HepG2 (cell line): Measurements from ENCODE around the gene ANGPTL5. TPM values are rescaled to one million over a fixed set of nuclear protein-coding genes. Genes with fewer than 3 reads are reported as not detected.

ENCODE experiments used
- AKAP8 ChIP-seq: sonication (generic); formaldehyde crosslinking; IDR thresholded peaks from 2 replicates; pipeline ENCODE4 v1.5.1; 2020; ENCODE audit warnings: mild to moderate bottlenecking, missing genetic modification reagents
- CBX5 ChIP-seq: sonication (generic); formaldehyde crosslinking; IDR thresholded peaks from 2 replicates; pipeline ENCODE4 v1.4.0; 2020; ENCODE audit warnings: missing genetic modification reagents, borderline replicate concordance
- DNMT1 ChIP-seq: sonication (generic); formaldehyde crosslinking; IDR thresholded peaks from 2 replicates; pipeline ENCODE4 v1.5.1; 2020; ENCODE audit warnings: mild to moderate bottlenecking, missing genetic modification reagents
- GATAD2A ChIP-seq: IDR thresholded peaks from 2 replicates; pipeline ENCODE4 v1.6.1; 2016
- GFI1 ChIP-seq: sonication (generic); formaldehyde crosslinking; IDR thresholded peaks from 2 replicates; pipeline ENCODE4 v1.5.0; 2020; ENCODE audit warnings: missing genetic modification reagents, mild to moderate bottlenecking, borderline replicate concordance
- HDAC1 ChIP-seq: sonication (generic); formaldehyde crosslinking; IDR thresholded peaks from 2 replicates; pipeline ENCODE4 v1.5.1; 2020; ENCODE audit warnings: mild to moderate bottlenecking, missing genetic modification reagents
- HNRNPH1 ChIP-seq: fragments of 200-400 bp; formaldehyde crosslinking; optimal IDR thresholded peaks from 2 replicates; pipeline ENCODE3; 2017; ENCODE audit warnings: mild to moderate bottlenecking, low read depth, low read length
- KDM5B ChIP-seq: sonication (generic); formaldehyde crosslinking; IDR thresholded peaks from 2 replicates; pipeline ENCODE4 v1.4.0; 2020; ENCODE audit warnings: missing genetic modification reagents, mild to moderate bottlenecking, borderline replicate concordance
- MTA3 ChIP-seq: sonication (generic); formaldehyde crosslinking; IDR thresholded peaks from 2 replicates; pipeline ENCODE4 v1.4.0; 2020; ENCODE audit warnings: missing genetic modification reagents
- SMAD9 ChIP-seq: sonication (generic); formaldehyde crosslinking; IDR thresholded peaks from 2 replicates; pipeline ENCODE4 v1.5.1; 2020; ENCODE audit warnings: mild to moderate bottlenecking, missing genetic modification reagents
- SNRNP70 ChIP-seq: fragments of 200-400 bp; formaldehyde crosslinking; IDR thresholded peaks from 2 replicates; pipeline ENCODE4 v1.6.1; 2017; ENCODE audit warnings: mild to moderate bottlenecking, low read depth, low read length, moderate library complexity
- SOX13 ChIP-seq, 3 experiments: fragments of 450-650 bp in 1 of 3; sonication (generic) in 1 of 3; formaldehyde crosslinking in 1 of 3; IDR thresholded peaks in 2 of 3; conservative IDR thresholded peaks in 1 of 3; 2 replicates each; pipeline versions ENCODE4 v1.5.0 to v1.6.1; 2016 to 2020; ENCODE audit warnings: antibody characterized with exemption in 1 of 3, mild to moderate bottlenecking in 1 of 3, missing compliant biosample characterization in 1 of 3, missing genetic modification reagents in 1 of 3, moderate library complexity in 1 of 3
- SP5 ChIP-seq: IDR thresholded peaks from 2 replicates; pipeline ENCODE4 v1.6.1; 2016; ENCODE audit warnings: low read depth, borderline replicate concordance
- ZSCAN22 ChIP-seq: sonication (generic); formaldehyde crosslinking; IDR thresholded peaks from 2 replicates; pipeline ENCODE4 v1.4.0; 2020; ENCODE audit warnings: mild to moderate bottlenecking, missing genetic modification reagents
- polyA plus RNA-seq, 8 experiments: library from polyadenylated mRNA; depleted of rRNA in 3 of 8; stranded (reverse) in 7 of 8; unstranded in 1 of 8; fragments of >200 nt; fragmentation: Illumina TruSeq in 4 of 8; extraction: Trizol in 4 of 8; gene quantifications; 2 replicates each; pipeline versions ENCODE4 v1.2.1 to v1.2.3, GENCODE V29; 2011 to 2016; ENCODE audit warnings: low read depth in 4 of 8, missing spikeins in 1 of 8, mixed read lengths in 1 of 8; ENCODE audit not compliant: insufficient read depth in 1 of 8
- total RNA-seq, 5 experiments: library from RNA; depleted of rRNA; stranded (reverse); fragments of >200 nt; fragmentation: Illumina TruSeq; extraction: Trizol; gene quantifications; 2 replicates each; pipeline ENCODE4 v1.2.3, GENCODE V29; 2016; ENCODE audit warnings: low read depth in 1 of 5
- TF ChIP-seq, protein P1 (sequence below): sonication (generic); formaldehyde crosslinking; IDR thresholded peaks from 2 replicates; pipeline ENCODE4 v1.4.0; 2020; ENCODE audit warnings: mild to moderate bottlenecking, missing genetic modification reagents, borderline replicate concordance
- TF ChIP-seq, protein P2 (sequence below): sonication (generic); formaldehyde crosslinking; IDR thresholded peaks from 2 replicates; pipeline ENCODE4 v1.5.1; 2020; ENCODE audit warnings: mild to moderate bottlenecking, missing genetic modification reagents, borderline replicate concordance
- TF ChIP-seq, protein P3 (sequence below): sonication (generic); formaldehyde crosslinking; conservative IDR thresholded peaks from 2 replicates; pipeline ENCODE4 v1.8.0; 2022; ENCODE audit warnings: missing genetic modification reagents
- TF ChIP-seq, protein P4 (sequence below): IDR thresholded peaks from 2 replicates; pipeline ENCODE4 v1.6.1; 2016; ENCODE audit warnings: missing biosample characterization, missing genetic modification reagents, low read depth

Gene ANGPTL5
- total and polyA plus RNA-seq, 2 of the 13 experiments (the other 11 are each of a cell fraction or from before 2014, with no cell fraction given): not detected

DNA sequence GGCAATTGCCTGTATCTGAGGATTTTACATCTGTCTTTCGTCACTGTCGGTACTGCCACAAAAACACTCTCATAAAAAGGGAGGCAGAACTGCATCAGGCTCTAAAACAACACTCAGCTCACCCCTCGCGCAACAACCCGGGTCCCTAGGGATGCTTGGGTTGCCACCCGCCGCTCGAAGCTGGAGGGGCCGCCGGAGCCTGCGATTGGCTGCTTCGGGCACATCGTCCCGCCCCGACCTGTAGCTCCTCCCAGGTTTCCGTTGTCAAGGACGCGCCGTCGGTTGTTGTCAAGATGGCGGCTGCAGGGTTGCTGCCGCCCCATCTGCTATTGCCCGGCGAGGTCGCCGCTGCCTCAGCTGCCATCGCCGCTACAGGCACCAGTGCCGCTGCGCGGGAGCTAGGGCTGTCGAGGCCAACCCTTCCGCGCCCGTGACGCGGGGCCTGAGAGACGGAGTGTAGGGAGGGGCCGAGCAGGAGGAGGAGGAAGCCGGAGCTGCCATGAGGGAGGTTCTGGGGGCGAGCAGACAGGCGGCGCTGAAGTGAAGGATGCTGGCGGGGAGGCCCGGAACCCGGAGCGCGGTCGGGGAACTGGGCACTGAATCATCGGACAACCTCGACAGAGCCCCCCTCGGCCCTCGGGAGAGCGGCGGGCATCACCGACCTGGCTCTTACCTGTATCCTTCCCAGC lies 1.4 kb downstream of the ANGPTL5 start, which contains the start of gene CEP126 (continued):
- TF ChIP-seq, protein P1, sequence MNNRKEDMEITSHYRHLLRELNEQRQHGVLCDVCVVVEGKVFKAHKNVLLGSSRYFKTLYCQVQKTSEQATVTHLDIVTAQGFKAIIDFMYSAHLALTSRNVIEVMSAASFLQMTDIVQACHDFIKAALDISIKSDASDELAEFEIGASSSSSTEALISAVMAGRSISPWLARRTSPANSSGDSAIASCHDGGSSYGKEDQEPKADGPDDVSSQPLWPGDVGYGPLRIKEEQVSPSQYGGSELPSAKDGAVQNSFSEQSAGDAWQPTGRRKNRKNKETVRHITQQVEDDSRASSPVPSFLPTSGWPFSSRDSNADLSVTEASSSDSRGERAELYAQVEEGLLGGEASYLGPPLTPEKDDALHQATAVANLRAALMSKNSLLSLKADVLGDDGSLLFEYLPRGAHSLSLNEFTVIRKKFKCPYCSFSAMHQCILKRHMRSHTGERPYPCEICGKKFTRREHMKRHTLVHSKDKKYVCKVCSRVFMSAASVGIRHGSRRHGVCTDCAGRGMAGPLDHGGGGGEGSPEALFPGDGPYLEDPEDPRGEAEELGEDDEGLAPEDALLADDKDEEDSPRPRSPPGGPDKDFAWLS (CRISPR knock-in tag): no peak
- TF ChIP-seq, protein P2, sequence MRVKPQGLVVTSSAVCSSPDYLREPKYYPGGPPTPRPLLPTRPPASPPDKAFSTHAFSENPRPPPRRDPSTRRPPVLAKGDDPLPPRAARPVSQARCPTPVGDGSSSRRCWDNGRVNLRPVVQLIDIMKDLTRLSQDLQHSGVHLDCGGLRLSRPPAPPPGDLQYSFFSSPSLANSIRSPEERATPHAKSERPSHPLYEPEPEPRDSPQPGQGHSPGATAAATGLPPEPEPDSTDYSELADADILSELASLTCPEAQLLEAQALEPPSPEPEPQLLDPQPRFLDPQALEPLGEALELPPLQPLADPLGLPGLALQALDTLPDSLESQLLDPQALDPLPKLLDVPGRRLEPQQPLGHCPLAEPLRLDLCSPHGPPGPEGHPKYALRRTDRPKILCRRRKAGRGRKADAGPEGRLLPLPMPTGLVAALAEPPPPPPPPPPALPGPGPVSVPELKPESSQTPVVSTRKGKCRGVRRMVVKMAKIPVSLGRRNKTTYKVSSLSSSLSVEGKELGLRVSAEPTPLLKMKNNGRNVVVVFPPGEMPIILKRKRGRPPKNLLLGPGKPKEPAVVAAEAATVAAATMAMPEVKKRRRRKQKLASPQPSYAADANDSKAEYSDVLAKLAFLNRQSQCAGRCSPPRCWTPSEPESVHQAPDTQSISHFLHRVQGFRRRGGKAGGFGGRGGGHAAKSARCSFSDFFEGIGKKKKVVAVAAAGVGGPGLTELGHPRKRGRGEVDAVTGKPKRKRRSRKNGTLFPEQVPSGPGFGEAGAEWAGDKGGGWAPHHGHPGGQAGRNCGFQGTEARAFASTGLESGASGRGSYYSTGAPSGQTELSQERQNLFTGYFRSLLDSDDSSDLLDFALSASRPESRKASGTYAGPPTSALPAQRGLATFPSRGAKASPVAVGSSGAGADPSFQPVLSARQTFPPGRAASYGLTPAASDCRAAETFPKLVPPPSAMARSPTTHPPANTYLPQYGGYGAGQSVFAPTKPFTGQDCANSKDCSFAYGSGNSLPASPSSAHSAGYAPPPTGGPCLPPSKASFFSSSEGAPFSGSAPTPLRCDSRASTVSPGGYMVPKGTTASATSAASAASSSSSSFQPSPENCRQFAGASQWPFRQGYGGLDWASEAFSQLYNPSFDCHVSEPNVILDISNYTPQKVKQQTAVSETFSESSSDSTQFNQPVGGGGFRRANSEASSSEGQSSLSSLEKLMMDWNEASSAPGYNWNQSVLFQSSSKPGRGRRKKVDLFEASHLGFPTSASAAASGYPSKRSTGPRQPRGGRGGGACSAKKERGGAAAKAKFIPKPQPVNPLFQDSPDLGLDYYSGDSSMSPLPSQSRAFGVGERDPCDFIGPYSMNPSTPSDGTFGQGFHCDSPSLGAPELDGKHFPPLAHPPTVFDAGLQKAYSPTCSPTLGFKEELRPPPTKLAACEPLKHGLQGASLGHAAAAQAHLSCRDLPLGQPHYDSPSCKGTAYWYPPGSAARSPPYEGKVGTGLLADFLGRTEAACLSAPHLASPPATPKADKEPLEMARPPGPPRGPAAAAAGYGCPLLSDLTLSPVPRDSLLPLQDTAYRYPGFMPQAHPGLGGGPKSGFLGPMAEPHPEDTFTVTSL: no peak
- TF ChIP-seq, protein P3, sequence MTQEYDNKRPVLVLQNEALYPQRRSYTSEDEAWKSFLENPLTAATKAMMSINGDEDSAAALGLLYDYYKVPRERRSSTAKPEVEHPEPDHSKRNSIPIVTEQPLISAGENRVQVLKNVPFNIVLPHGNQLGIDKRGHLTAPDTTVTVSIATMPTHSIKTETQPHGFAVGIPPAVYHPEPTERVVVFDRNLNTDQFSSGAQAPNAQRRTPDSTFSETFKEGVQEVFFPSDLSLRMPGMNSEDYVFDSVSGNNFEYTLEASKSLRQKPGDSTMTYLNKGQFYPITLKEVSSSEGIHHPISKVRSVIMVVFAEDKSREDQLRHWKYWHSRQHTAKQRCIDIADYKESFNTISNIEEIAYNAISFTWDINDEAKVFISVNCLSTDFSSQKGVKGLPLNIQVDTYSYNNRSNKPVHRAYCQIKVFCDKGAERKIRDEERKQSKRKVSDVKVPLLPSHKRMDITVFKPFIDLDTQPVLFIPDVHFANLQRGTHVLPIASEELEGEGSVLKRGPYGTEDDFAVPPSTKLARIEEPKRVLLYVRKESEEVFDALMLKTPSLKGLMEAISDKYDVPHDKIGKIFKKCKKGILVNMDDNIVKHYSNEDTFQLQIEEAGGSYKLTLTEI (CRISPR knock-in tag): no peak
- TF ChIP-seq SMAD9 (CRISPR knock-in tag) (peak; percentile 86; the same call in 1 of the 2 replicates), DNMT1 (CRISPR knock-in tag) (0 out of 2 replicates have a peak, but pooled peaks have one; percentile 47), ZSCAN22 (CRISPR knock-in tag) (no peak), GATAD2A (CRISPR knock-in tag) (peak; percentile 73), GFI1 (CRISPR knock-in tag) (peak; percentile 76), MTA3 (CRISPR knock-in tag) (no peak), HNRNPH1 (no peak), CBX5 (CRISPR knock-in tag) (peak; percentile 45; the same call in 1 of the 2 replicates), SP5 (0 out of 2 replicates have a peak, but pooled peaks have one; percentile 17), SOX13 (IDR thresholded peaks at IDR 0.05) (no peak), SOX13 (CRISPR knock-in tag; conservative IDR thresholded peaks at IDR 0.05 in 1 of 2, IDR thresholded peaks at IDR 0.05 in 1 of 2) (peak in 1 of 2 experiments; percentile 44; a peak in 1 of 4 replicates), AKAP8 (CRISPR knock-in tag) (peak; percentile 55; the same call in 1 of the 2 replicates), HDAC1 (CRISPR knock-in tag) (peak; percentile 98), KDM5B (CRISPR knock-in tag) (peak; percentile 80; the same call in 1 of the 2 replicates), SNRNP70 (no peak)
- TF ChIP-seq, protein P4, sequence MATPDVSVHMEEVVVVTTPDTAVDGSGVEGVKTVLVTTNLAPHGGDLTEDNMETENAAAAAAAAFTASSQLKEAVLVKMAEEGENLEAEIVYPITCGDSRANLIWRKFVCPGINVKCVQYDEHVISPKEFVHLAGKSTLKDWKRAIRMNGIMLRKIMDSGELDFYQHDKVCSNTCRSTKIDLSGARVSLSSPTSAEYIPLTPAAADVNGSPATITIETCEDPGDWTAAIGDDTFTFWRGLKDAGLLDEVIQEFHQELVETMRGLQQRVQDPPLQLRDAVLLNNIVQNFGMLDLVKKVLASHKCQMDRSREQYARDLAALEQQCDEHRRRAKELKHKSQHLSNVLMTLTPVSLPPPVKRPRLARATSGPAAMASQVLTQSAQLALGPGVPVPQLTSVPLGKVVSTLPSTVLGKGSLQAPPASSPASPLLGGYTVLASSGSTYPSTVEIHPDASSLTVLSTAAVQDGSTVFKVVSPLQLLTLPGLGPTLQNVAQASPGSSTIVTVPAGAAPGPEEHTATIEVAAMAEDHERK (CRISPR knock-in tag): no peak
